Endothelial cell of umbilical vein (primary cell): Measurements from ENCODE around the gene RAMP3. TPM values are rescaled to one million over a fixed set of nuclear protein-coding genes. Genes with fewer than 3 reads are reported as not detected.

ENCODE experiments used
- BruUV-seq: library from RNA; stranded (reverse); fragments of 400-500 nt; replicated peaks from 2 replicates; lab custom pipeline; 2021; lab: Mats Ljungman, UMichigan
- CTCF ChIA-PET: fragments of 300-600, 350-600 bp; sonication (Branson Sonifier 250); formaldehyde crosslinking; loops from one replicate; lab custom pipeline; 2021; ENCODE audit warnings: antibody characterized with exemption, inconsistent platforms; lab: Charles Lee
- POLR2A ChIA-PET: fragments of 300-600, 350-600 bp; sonication (Branson Sonifier 250); formaldehyde crosslinking; loops from one replicate; lab custom pipeline; 2021; ENCODE audit warnings: antibody characterized with exemption, inconsistent platforms; lab: Charles Lee
- DNase-seq: peaks from one replicate; pipeline ENCODE4 v3.0.0-alpha.2; 2011; ENCODE audit warnings: low read depth, low spot score
- FAIRE-seq: peaks from 2 replicates; lab custom pipeline; 2011; peaks lifted over from hg19 to GRCh38; lab: Jason Lieb, UNC
- H2AFZ ChIP-seq: 2 replicates; pipeline ENCODE4 v1.6.0; 2012; ENCODE audit warnings: low read depth, low read length, control low read depth, inconsistent platforms
- H3K27ac ChIP-seq: 2 replicates; pipeline ENCODE4 v1.5.1; 2011; ENCODE audit warnings: low read depth, mild to moderate bottlenecking, control low read depth, low read length, moderate library complexity; ENCODE audit not compliant: insufficient read depth
- H3K27me3 ChIP-seq, 2 experiments: 2 replicates each; pipeline versions ENCODE4 v1.6.0 to v1.6.1; 2011; ENCODE audit warnings: low read length in 2 of 2, mixed read lengths in 1 of 2; ENCODE audit not compliant: control insufficient read depth in 2 of 2, insufficient read depth in 2 of 2
- H3K36me3 ChIP-seq, 2 experiments: 2 replicates in 1 of 2; 3 replicates in 1 of 2; pipeline ENCODE4 v1.5.1; 2011; ENCODE audit warnings: low read length in 2 of 2, mild to moderate bottlenecking in 1 of 2, moderate library complexity in 1 of 2; ENCODE audit not compliant: control insufficient read depth in 2 of 2, insufficient read depth in 2 of 2; ENCODE audit errors: extremely low read depth in 1 of 2
- H3K4me1 ChIP-seq: 3 replicates; pipeline ENCODE4 v1.5.1; 2011; ENCODE audit warnings: mild to moderate bottlenecking, low read length; ENCODE audit not compliant: control insufficient read depth, insufficient read depth; ENCODE audit errors: extremely low read depth
- H3K4me2 ChIP-seq: 2 replicates; pipeline ENCODE4 v1.6.1; 2011; ENCODE audit warnings: low read length, control low read depth, mixed read lengths; ENCODE audit not compliant: insufficient read depth
- H3K4me3 ChIP-seq, 3 experiments: fragments of 200-600 bp in 1 of 3; sonication (generic), shearing (Covaris generic) in 1 of 3; replicated peaks in 1 of 3; 2 replicates each; pipeline ENCODE4 v1.5.1; 2011 to 2016; ENCODE audit warnings: control low read depth in 3 of 3, low read length in 3 of 3, mild to moderate bottlenecking in 2 of 3, inconsistent platforms in 1 of 3, low read depth in 1 of 3, moderate library complexity in 1 of 3; ENCODE audit not compliant: insufficient read depth in 1 of 3
- H3K79me2 ChIP-seq: 2 replicates; pipeline ENCODE4 v1.6.0; 2012; ENCODE audit warnings: low read length, inconsistent platforms; ENCODE audit not compliant: control insufficient read depth, insufficient read depth
- H3K9ac ChIP-seq: replicated peaks from 2 replicates; pipeline ENCODE3; 2011; ENCODE audit warnings: low read length, control low read depth; ENCODE audit not compliant: insufficient read depth; ENCODE audit errors: extremely low read depth
- H3K9me1 ChIP-seq: replicated peaks from 3 replicates; pipeline ENCODE4 v1.6.0; 2011; ENCODE audit warnings: mild to moderate bottlenecking, low read length; ENCODE audit not compliant: control insufficient read depth, insufficient read depth; ENCODE audit errors: extremely low read depth
- H3K9me3 ChIP-seq: replicated peaks from 2 replicates; pipeline ENCODE4 v1.5.1; 2012; ENCODE audit warnings: low read length, inconsistent platforms; ENCODE audit not compliant: control insufficient read depth, insufficient read depth
- H4K20me1 ChIP-seq: replicated peaks from 2 replicates; pipeline ENCODE3; 2011; ENCODE audit warnings: mild to moderate bottlenecking, low read length; ENCODE audit not compliant: control insufficient read depth, insufficient read depth; ENCODE audit errors: extremely low read depth
- CTCF ChIP-seq, 2 donors: IDR thresholded peaks; 1 replicate in 1 of 2; 2 replicates in 1 of 2; pipeline ENCODE4 v1.5.1; 2011; ENCODE audit warnings: low read length in 2 of 2, mild to moderate bottlenecking in 2 of 2, moderate library complexity in 2 of 2, control low read depth in 1 of 2, inconsistent platforms in 1 of 2, low read depth in 1 of 2; ENCODE audit not compliant: insufficient read depth in 1 of 2; ENCODE audit errors: extremely low read depth in 1 of 2
- EZH2 ChIP-seq: IDR thresholded peaks from 2 replicates; pipeline ENCODE4 v1.6.1; 2012; ENCODE audit warnings: borderline replicate concordance, low read depth, mild to moderate bottlenecking, moderate library complexity, low read length, inconsistent platforms; ENCODE audit not compliant: severe bottlenecking
- FOS ChIP-seq: IDR thresholded peaks from 2 replicates; pipeline ENCODE4 v1.6.1; 2011; ENCODE audit warnings: mild to moderate bottlenecking, low read length, moderate library complexity, borderline replicate concordance; ENCODE audit not compliant: insufficient read depth
- GATA2 ChIP-seq: IDR thresholded peaks from 2 replicates; pipeline ENCODE4 v1.7.0; 2011; ENCODE audit warnings: low read depth, mild to moderate bottlenecking, moderate library complexity, mixed read lengths, low read length; ENCODE audit not compliant: insufficient read length, insufficient read depth
- JUN ChIP-seq: IDR thresholded peaks from 2 replicates; pipeline ENCODE4 v1.6.1; 2011; ENCODE audit warnings: borderline replicate concordance, low read depth; ENCODE audit not compliant: insufficient read length, insufficient read depth
- MAX ChIP-seq: IDR thresholded peaks from 2 replicates; pipeline ENCODE4 v1.6.1; 2011; ENCODE audit not compliant: insufficient read depth, insufficient read length
- MYC ChIP-seq: IDR thresholded peaks from one replicate; pipeline ENCODE4 v1.6.1; 2011; ENCODE audit warnings: mild to moderate bottlenecking, low read depth, low read length
- POLR2A ChIP-seq: IDR thresholded peaks from 2 replicates; pipeline ENCODE4 v1.6.1; 2012; ENCODE audit warnings: low read depth, mild to moderate bottlenecking, control low read depth, low read length
- POLR2AphosphoS5 ChIP-seq: IDR thresholded peaks from 2 replicates; pipeline ENCODE4 v1.6.1; 2012; ENCODE audit warnings: low read depth, mild to moderate bottlenecking, control low read depth, low read length, moderate library complexity; ENCODE audit not compliant: insufficient read depth
- dilution Hi-C: fragments of 300-500 bp; cut with MboI; formaldehyde crosslinking; loops from one replicate; pipeline ENCODE4 v1.15.0; 2019; ENCODE audit warnings: low sequenced_read_pairs; ENCODE audit not compliant: extremely low pct_ligation_motif_present
- intact Hi-C: fragments of 100-400 bp; cut with micrococcal nuclease; formaldehyde crosslinking; loops from one replicate; pipeline ENCODE4 v1.10.0; 2022
- polyA plus RNA-seq, 4 experiments: library from polyadenylated mRNA; depleted of rRNA in 3 of 4; stranded (reverse) in 3 of 4; unstranded in 1 of 4; fragments of >200 nt; gene quantifications; 2 replicates each; pipeline versions ENCODE4 v1.2.1 to v1.2.3, GENCODE V29; 2011 to 2012; ENCODE audit warnings: missing spikeins in 1 of 4
- total RNA-seq: library from RNA; stranded (reverse); gene quantifications from 2 replicates; pipeline ENCODE4 v1.2.3, GENCODE V29; 2021

Gene RAMP3
- total and polyA plus RNA-seq, 2 donors (not counting 3 experiments of a cell fraction or from before 2014, with no cell fraction given), result not detected

GRCh38 chr7:45147858-45148652, 9.5 kb upstream of the RAMP3 start:
- no peak for FAIRE-seq
- intact Hi-C loops, result no loop called here

GRCh38 chr7:45148653-45148973, 9.0 kb upstream of the RAMP3 start:
- FAIRE-seq (no peak), DNase-seq (no peak)
- Histone ChIP-seq H3K4me1 (no peaks in the 10 kb centered on the region), H4K20me1 (no peaks in the 10 kb centered on the region), H3K9me1 (no peaks in the 10 kb centered on the region), H3K36me3 (no peaks in the 10 kb centered on the region), H3K9me3 (no peaks in the 10 kb centered on the region), H3K9ac (no peak overlapping the region), H2AFZ (no peak overlapping the region), H3K79me2 (no peaks in the 10 kb centered on the region), H3K27me3 (peaks cover 0 to 6% of the 10 kb centered on the region in 2 experiments), H3K4me2 (no peak overlapping the region), H3K4me3 (no peak overlapping the region), H3K27ac (no peak overlapping the region)
- BruUV-seq, result no TSS peak
- POLR2A ChIA-PET, result no interaction called here
- intact Hi-C loops, result no loop called here
- TF ChIP-seq JUN (no peak), CTCF (IDR thresholded peaks at IDR 0.05; ENCODE audit: extremely low read depth in 1 of 2, insufficient read depth in 1 of 2, low read depth in 1 of 2, low read length in 2 of 2) (no peak), FOS (no peak), EZH2 (no peak), GATA2 (no peak), POLR2A (no peak), MAX (no peak), POLR2AphosphoS5 (no peak), MYC (no peak)
- dilution Hi-C loops, result no loop called here
- CTCF ChIA-PET, result interaction anchor here (0.7 to 1.1 kb wide), 2 partner anchors 12 to 111 kb away, joined by 3 read pairs; no protein-coding TSS in a partner anchor

More at GRCh38 chr7:45147858-45148652, 9.5 kb upstream of the RAMP3 start:
- H3K36me3 ChIP-seq, result no peaks in the 10 kb centered on the region
- H3K27me3 ChIP-seq, result peaks cover 0 to 6% of the 10 kb centered on the region in 2 experiments
- no peak overlapping the region for H3K27ac ChIP-seq
- H3K9me1 ChIP-seq, result no peaks in the 10 kb centered on the region
- no peak for DNase-seq
- no peak overlapping the region for H3K9ac ChIP-seq
- H4K20me1 ChIP-seq, result no peaks in the 10 kb centered on the region
- no TSS peak for BruUV-seq
- no peaks in the 10 kb centered on the region for H3K9me3 ChIP-seq
- no peak for TF ChIP-seq FOS
- no peak for TF ChIP-seq POLR2A
- no peak for TF ChIP-seq POLR2AphosphoS5
- TF ChIP-seq JUN, result no peak
- TF ChIP-seq MYC, result no peak
- TF ChIP-seq EZH2, result no peak
- no peaks in the 10 kb centered on the region for H3K79me2 ChIP-seq
- H3K4me1 ChIP-seq, result no peaks in the 10 kb centered on the region
- H3K4me3 ChIP-seq, result no peak overlapping the region
- dilution Hi-C loops, result no loop called here
- POLR2A ChIA-PET, result no interaction called here
- no peak overlapping the region for H3K4me2 ChIP-seq
- no peak overlapping the region for H2AFZ ChIP-seq
- CTCF ChIA-PET, result interaction anchor here (0.7 to 1.1 kb wide), 2 partner anchors 13 to 111 kb away, joined by 3 read pairs; no protein-coding TSS in a partner anchor
